ENCODE results near the gene RBMS2.

GRCh38 chr12:56645201-56645716 lies 123.6 kb downstream of the RBMS2 start:
- no peak for TF ChIP-seq POLR2AphosphoS5 (IDR thresholded peaks at IDR 0.05; ENCODE audit: insufficient read depth in 1 of 2, low read depth in 1 of 2)
- no peak for TF ChIP-seq CTCF (IDR thresholded peaks at IDR 0.05)

Data from vagina (tissue), 2 donors.